SU-DHL-6 (cell line): Measurements from ENCODE around the gene PLAC8.
"Not testable (repeated sequence)": the region's sequence is repeated elsewhere in the genome, so short reads cannot be mapped to it uniquely, and the experiment has no call there.

Source experiments
- H2AFZ ChIP-seq: fragments of 200-600 bp; sonication (generic); 2 replicates; pipeline ENCODE4 v1.6.1; 2014; ENCODE audit warnings: low read depth, mild to moderate bottlenecking, moderate library complexity, mixed read lengths, antibody characterized with exemption, low read length; ENCODE audit not compliant: severe bottlenecking
- H3F3A ChIP-seq: fragments of 200-600 bp; shearing (Covaris generic); 2 replicates; pipeline ENCODE4 v1.6.0; 2016; ENCODE audit warnings: antibody characterized with exemption, mild to moderate bottlenecking; ENCODE audit not compliant: insufficient read depth
- H3K27ac ChIP-seq: fragments of 200-600 bp; sonication (generic); 2 replicates; pipeline ENCODE4 v1.5.1; 2016; ENCODE audit warnings: low read depth, mild to moderate bottlenecking, low read length, moderate library complexity, mixed read lengths
- H3K27me3 ChIP-seq: fragments of 200-600 bp; sonication (generic), shearing (Covaris generic); 2 replicates; pipeline ENCODE4 v1.6.0; 2014; ENCODE audit warnings: mild to moderate bottlenecking, low read length
- H3K36me3 ChIP-seq: fragments of 200-600 bp; sonication (generic); 2 replicates; pipeline ENCODE4 v1.6.1; 2014; ENCODE audit warnings: mild to moderate bottlenecking, low read length, mixed read lengths
- H3K4me2 ChIP-seq: fragments of 300-600, 200-600 bp; shearing (Covaris generic), sonication (generic); 2 replicates; pipeline ENCODE4 v1.6.0; 2014; ENCODE audit warnings: low read length, low read depth, mild to moderate bottlenecking; ENCODE audit not compliant: poor library complexity, severe bottlenecking
- H3K4me3 ChIP-seq: fragments of 200-600 bp; sonication (generic); 2 replicates; pipeline ENCODE4 v1.5.1; 2014; ENCODE audit warnings: antibody characterized with exemption, low read length, mild to moderate bottlenecking, mixed read lengths; ENCODE audit not compliant: insufficient read depth, poor library complexity, severe bottlenecking
- H3K79me2 ChIP-seq: fragments of 200-600 bp; sonication (generic); 2 replicates; pipeline ENCODE4 v1.6.1; 2014; ENCODE audit warnings: mild to moderate bottlenecking, low read length, moderate library complexity; ENCODE audit not compliant: insufficient read depth
- H3K9ac ChIP-seq: fragments of 200-600 bp; sonication (generic); 2 replicates; pipeline ENCODE4 v1.7.0; 2014; ENCODE audit warnings: mild to moderate bottlenecking, low read length
- H3K9me2 ChIP-seq: fragments of 200-600 bp; sonication (generic); replicated peaks from 2 replicates; pipeline ENCODE4 v1.6.1; 2014; ENCODE audit warnings: low read length; ENCODE audit not compliant: insufficient read depth
- H3K9me3 ChIP-seq: fragments of 200-600 bp; sonication (generic); 2 replicates; pipeline ENCODE4 v1.6.1; 2014; ENCODE audit warnings: low read length, mixed read lengths; ENCODE audit not compliant: insufficient read depth
- H4K20me1 ChIP-seq: fragments of 200-600 bp; sonication (generic); 2 replicates; pipeline ENCODE4 v1.6.1; 2014; ENCODE audit warnings: low read depth, mild to moderate bottlenecking, antibody characterized with exemption, low read length, moderate library complexity, mixed read lengths
- EZH2phosphoT487 ChIP-seq: fragments of 200-600 bp; sonication (generic), shearing (Covaris generic); conservative IDR thresholded peaks from 2 replicates; pipeline ENCODE4 v1.6.1; 2018; ENCODE audit warnings: mild to moderate bottlenecking, antibody characterized with exemption, low read length, moderate library complexity, mixed read lengths
- TF ChIP-seq, protein P1 (sequence below): fragments of 200-600 bp; sonication (generic); IDR thresholded peaks from one replicate; pipeline ENCODE4 v1.5.1; 2017; ENCODE audit warnings: antibody characterized with exemption, mild to moderate bottlenecking, low read length, moderate library complexity; ENCODE audit not compliant: insufficient read depth, poor library complexity, severe bottlenecking

PLAC8 gene

DNA sequence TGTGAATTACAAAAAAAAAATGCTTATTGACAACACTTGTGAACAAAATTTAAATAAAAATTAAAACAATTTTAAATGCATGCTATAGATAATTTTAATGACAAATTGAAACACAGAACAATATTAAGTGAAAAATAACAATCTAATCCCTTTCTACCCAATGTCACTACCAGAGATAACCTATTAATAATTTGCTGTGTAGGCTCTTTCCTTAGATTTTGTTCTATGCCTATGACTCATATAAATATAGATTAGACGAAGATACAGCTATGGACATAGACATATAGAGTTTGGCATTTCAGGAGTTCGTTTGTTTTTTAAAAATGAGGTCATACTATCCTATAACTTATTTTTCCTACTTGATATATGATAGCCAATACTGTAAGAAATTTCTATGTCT lies 18.1 kb downstream of the PLAC8 start:
- TF ChIP-seq, protein P1, sequence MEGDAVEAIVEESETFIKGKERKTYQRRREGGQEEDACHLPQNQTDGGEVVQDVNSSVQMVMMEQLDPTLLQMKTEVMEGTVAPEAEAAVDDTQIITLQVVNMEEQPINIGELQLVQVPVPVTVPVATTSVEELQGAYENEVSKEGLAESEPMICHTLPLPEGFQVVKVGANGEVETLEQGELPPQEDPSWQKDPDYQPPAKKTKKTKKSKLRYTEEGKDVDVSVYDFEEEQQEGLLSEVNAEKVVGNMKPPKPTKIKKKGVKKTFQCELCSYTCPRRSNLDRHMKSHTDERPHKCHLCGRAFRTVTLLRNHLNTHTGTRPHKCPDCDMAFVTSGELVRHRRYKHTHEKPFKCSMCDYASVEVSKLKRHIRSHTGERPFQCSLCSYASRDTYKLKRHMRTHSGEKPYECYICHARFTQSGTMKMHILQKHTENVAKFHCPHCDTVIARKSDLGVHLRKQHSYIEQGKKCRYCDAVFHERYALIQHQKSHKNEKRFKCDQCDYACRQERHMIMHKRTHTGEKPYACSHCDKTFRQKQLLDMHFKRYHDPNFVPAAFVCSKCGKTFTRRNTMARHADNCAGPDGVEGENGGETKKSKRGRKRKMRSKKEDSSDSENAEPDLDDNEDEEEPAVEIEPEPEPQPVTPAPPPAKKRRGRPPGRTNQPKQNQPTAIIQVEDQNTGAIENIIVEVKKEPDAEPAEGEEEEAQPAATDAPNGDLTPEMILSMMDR = no peak
- no peak for TF ChIP-seq EZH2phosphoT487
- no peak overlapping the region for H3K4me3 ChIP-seq
- no peaks in the 10 kb centered on the region for H3K36me3 ChIP-seq
- no peaks in the 10 kb centered on the region for H3F3A ChIP-seq
- no peaks in the 10 kb centered on the region for H3K9me2 ChIP-seq
- H3K27me3 ChIP-seq = no peaks in the 10 kb centered on the region
- H3K79me2 ChIP-seq = no peaks in the 10 kb centered on the region
- no peak overlapping the region for H3K4me2 ChIP-seq
- H2AFZ ChIP-seq = no peak overlapping the region
- H3K9me3 ChIP-seq = no peaks in the 10 kb centered on the region
- H3K27ac ChIP-seq = no peak overlapping the region
- H4K20me1 ChIP-seq = no peaks in the 10 kb centered on the region
- no peak overlapping the region for H3K9ac ChIP-seq

DNA sequence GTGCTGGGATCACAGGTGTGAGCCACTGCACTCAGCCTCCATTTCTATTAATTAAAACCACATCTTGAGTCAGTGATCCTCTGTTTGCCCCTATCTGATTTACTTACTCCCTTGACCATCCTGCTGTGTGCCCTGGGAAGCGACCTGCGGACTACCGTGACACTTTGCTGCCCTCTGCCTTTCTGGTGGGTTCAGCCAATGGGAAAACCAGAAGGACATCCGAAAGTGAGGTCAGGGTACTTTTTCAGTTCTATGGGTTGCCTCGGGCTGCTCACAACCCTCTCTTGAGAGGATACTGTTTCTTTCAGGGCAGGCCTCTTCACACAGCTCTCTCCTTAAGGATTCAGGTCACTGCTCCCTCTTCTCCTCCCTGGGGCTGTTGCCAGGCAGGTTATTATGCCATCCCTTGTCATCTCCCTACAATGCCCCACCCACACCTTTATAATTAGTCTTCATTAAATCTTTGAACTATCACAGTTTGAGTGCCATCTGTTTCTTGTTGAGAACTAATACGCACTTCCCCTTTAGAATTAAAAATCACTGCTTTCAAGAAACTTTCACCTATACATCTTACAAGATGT lies 21.4 kb downstream of the PLAC8 start:
- H2AFZ ChIP-seq = no peak overlapping the region
- H3K4me2 ChIP-seq = no peak overlapping the region
- no peak for TF ChIP-seq EZH2phosphoT487
- TF ChIP-seq, protein P1 = no peak

GRCh38 chr4:83089410-83090157 lies 24.9 kb downstream of the PLAC8 start:
- no peaks in the 10 kb centered on the region for H3F3A ChIP-seq
- no peaks in the 10 kb centered on the region for H3K79me2 ChIP-seq
- no peaks in the 10 kb centered on the region for H3K27me3 ChIP-seq
- H3K36me3 ChIP-seq = no peaks in the 10 kb centered on the region
- H3K4me2 ChIP-seq = no peak overlapping the region
- H3K9ac ChIP-seq = no peak overlapping the region
- H3K27ac ChIP-seq = no peak overlapping the region
- H3K4me3 ChIP-seq = no peak overlapping the region
- no peaks in the 10 kb centered on the region for H4K20me1 ChIP-seq
- H2AFZ ChIP-seq = no peak overlapping the region
- TF ChIP-seq, protein P1 = no peak
- TF ChIP-seq EZH2phosphoT487 = no peak
- H3K9me2 ChIP-seq = no peaks in the 10 kb centered on the region
- H3K9me3 ChIP-seq = no peaks in the 10 kb centered on the region

More for the DNA sequence above, 21.4 kb downstream of the PLAC8 start:
- no peaks in the 10 kb centered on the region for H3K36me3 ChIP-seq
- no peak overlapping the region for H3K4me3 ChIP-seq
- H3K9ac ChIP-seq = no peak overlapping the region
- no peak overlapping the region for H3K27ac ChIP-seq
- H3F3A ChIP-seq = no peaks in the 10 kb centered on the region
- no peaks in the 10 kb centered on the region for H3K9me2 ChIP-seq
- no peaks in the 10 kb centered on the region for H3K27me3 ChIP-seq
- H3K9me3 ChIP-seq = no peaks in the 10 kb centered on the region
- no peaks in the 10 kb centered on the region for H3K79me2 ChIP-seq
- H4K20me1 ChIP-seq = no peaks in the 10 kb centered on the region

DNA sequence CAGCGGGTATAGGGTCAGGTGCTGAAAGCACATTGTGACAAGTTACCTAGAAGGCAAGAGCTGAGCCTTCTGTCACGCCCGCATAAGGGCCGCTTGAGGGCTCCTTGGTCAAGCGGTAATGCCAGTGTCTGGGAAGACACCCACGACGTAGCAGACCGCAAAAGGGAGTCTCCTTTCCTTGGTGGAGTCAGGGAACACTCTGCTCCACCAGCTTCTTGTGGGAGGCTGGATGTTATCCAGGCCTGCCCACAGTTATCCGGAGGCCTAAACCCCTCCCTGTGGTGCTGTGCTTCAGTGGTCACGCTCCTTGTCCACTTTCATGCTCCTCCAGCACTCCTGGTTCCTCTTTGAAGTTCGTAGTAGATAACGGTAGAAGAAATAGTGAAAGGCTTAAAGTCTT lies 29.6 kb downstream of the PLAC8 start:
- H3K4me2 ChIP-seq, H4K20me1 ChIP-seq, H3F3A ChIP-seq, H3K36me3 ChIP-seq, H3K9me2 ChIP-seq, H3K27ac ChIP-seq, H3K79me2 ChIP-seq, H3K27me3 ChIP-seq, H3K9ac ChIP-seq, H3K9me3 ChIP-seq, H3K4me3 ChIP-seq, H2AFZ ChIP-seq: not testable (repeated sequence)
